Muscle of arm (tissue), 12 donors: ENCODE results near the gene ZNF683. TPM values are rescaled to one million over a fixed set of nuclear protein-coding genes. Genes with fewer than 3 reads are reported as not detected.
"Not testable (repeated sequence)": the region's sequence is repeated elsewhere in the genome, so short reads cannot be mapped to it uniquely, and the experiment has no call there.

ENCODE experiments used
- DNase-seq: peaks from one replicate; pipeline ENCODE4 v3.0.0-alpha.2; 2013
- polyA plus RNA-seq, 12 donors: library from polyadenylated mRNA; unstranded; fragments of 120-200 nt; gene quantifications; one replicate each; pipeline ENCODE4 v1.2.1, GENCODE V29; 2013; ENCODE audit not compliant: insufficient read length in 12 of 12

The ZNF683 gene
- polyA plus RNA-seq, 12 donors, result 0.48 TPM; not detected in 11

DNA sequence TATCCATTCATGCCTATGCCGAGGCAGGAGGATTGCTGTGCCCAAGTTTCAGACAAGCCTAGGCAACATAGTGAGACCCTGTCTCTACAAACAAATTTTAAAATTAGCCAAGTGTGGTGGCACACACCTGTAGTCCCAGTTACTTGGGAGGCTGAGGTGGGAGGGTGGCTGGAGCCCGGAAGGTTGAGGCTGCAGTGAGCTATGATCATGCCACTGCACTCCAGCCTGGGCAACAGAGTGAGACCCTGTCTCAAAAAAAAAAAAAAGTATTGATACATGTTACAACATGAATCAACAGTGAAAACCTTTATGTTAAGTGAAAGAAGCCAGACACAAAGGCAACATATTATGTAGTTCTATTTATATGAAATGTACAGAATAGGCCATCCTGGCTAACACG is 12.5 kb upstream of the ZNF683 start:
- not testable (repeated sequence) for DNase-seq

DNA sequence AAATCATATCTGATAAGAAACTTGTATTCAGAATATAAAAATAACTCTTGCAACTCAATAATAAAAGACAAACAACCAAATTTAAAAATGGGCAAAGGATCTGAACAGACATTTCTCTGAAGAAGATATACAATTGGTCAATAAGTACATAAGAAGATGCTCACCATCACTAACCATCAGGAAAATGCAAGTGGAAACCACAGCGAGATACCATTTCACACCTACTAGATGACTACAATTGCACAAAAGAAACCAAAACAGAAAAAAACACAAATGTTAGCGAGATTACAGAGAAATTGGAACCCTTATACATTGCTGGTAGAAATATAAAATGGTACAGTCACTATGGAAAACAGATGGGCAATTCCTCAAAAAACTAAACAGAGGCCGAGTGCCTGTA is 11.5 kb upstream of the ZNF683 start:
- DNase-seq, result no peak

DNA sequence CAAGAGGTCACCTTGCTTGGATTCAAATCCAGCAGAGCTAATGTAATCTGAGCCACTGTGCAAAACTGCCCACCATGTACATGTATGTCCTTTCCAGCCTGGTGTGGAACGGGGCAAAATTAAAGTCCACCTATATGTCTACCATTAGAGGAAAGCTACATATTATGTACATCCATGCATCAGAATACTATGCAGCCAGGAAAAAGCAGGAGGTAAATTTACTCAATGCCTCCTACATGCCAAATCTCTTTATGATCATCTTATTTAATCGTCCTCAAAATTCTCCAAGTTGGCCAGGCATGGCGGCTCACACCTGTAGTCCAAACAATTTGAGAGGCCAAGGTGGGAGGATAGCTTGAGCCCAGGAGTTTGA is 6.3 kb upstream of the ZNF683 start:
- no peak for DNase-seq

DNA sequence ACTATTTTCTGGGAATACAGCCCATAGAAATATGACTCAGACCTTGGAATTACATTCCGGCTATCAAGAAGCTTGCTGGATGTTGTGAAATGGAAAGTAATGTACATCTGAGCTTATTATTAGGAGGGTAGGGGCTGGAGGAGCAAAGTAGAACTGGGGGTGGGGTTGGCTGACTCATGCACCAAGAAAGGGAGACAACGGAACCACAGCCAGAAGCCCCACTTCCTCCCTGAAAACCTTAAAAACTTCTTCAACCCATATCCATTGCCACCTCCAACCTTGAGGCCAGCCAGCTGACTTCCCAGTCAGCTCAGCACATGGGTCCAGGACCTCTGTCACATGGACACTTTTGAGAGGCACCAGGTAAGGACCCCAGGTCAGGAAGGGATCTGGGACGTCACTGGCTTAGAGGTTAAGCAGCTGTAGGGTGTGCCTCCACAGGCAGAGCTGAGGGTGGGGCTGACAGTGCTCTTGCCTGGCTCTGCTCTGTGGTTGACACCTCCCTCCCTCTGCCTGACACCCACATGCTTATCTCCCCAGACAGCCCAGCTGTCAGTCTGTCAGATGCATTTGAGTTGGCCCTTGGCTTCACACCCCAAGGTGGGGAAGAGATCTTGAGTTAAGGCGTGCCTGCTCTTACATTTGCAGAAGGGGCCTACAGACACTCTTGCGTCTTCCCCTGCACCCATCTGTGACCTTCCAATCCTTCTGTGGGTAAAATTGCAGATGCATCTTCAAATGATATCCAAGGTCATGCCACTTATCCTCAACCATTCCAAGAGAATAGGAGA is 5.7 kb upstream of the ZNF683 start:
- DNase-seq, result peak; percentile 45

DNA sequence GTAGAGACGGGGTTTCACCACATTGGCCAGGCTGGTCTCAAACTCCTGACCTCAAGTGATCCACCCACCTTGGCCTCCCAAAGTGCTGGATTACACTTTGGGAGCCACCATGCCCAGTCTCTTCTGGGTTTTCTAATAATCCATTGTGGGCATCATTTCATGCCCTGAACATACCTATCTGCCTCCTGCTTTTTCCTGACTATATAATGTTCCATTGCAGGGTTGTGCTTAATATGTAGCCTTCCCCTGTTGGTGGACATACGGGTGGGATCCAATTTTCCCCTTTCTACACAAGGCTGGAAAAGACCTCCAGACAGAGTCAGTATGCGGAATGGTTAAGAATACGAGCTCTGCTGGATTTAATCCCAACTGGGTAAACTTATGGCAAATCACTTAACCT is 3.5 kb upstream of the ZNF683 start:
- DNase-seq, result no peak

DNA sequence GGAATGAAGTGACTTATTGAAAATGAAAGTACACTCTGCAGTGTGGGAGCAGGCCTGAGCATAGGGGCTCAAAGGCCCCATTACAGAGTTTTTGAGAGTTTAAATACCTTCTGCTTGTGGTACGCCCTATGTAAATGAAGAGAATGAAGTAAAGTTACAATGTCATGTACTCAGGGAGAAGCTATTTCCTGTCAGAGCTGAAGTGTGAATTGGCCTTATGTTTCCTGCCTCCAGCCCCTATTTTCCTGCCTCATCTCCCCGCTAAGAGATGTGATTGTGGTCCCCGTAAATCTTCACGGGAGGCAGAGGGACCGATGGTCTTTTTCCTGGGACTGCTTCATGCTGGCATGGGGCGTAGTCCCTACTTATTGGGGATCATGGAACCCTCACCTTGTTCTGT is 2.5 kb upstream of the ZNF683 start:
- DNase-seq, result no peak

GRCh38 chr1:26374361-26374760 is 1.8 kb upstream of the ZNF683 start:
- not testable (repeated sequence) for DNase-seq

DNA sequence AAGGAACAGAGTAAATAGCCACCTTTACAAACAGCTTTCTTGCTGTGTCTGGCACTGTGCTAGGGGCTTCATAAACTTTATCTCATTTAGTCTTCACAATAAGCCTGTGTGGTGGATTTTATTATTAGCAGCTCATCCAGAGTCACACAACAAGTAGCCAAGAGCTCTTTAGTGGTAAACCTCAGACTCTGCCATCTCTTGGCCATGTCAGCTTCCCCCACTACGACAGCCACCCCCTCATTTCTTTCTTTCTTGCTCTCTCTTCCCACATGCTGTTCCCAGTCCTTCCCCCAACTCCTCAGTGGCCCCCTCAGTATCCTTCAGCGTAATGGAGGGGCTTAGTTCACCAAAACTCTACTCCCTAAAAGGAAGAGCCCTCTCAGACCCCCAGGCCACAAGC is 1.2 kb upstream of the ZNF683 start:
- DNase-seq, result no peak

DNA sequence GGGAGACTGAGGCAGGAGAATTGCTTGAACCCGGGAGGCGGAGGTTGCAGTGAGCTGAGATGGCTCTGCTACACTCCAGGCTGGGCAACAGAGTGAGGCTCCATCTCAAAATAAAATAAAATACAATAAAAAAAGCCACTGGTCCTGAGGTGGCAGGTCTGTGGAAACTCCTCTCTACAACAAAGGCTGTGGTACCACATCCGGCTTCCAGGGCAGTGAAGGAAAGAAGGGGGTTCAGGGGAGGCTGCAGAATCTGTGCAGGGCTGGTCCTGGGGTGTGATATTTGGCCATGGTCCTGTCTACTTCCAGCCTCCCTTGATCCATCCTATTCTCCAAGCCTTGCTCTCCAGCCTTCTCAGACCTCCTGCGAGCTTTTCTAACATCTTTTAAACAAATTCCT is 731 bp upstream of the ZNF683 start:
- DNase-seq, result no peak

- DNase-seq, result no peak
Observed at GRCh38 chr1:26372039-26372438, 511 bp downstream of the ZNF683 start.

DNA sequence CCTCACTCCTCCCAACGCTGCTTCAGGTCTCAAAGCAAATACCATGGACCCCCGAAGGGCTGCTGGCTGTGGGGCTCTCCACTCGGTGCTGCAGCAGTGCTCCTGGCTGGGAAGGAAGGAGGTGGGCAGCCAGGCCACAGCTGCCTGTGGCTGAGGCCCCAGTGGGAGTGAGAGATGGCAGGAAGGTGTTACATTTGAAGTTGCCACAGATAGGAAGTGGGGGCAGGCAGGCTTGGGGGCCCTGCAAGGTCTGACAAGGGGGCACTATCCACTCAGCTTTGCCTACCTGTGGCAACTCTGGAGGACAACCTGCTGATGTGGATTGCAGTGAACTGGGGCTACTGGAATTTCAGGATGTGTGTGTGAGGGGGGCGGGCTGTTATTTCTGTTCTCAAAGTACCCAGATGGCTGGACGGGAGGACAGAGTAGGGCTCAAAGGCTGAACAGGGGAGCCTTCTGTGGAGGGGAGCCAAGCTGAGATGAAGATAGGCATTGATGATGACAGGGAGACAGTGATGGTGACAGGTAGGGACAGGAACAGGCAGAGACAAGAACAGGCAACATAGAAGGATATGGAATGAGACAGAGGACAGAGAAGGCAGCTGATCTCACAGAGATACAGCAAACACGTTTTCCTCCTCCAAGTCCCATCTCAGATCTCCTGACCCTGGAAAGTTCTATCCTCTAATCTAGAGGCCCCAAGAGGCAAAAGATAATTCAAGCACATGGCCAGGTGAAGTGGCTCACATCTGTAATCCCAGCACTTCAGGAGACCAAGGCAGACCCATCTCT is 1.8 kb downstream of the ZNF683 start:
- no peak for DNase-seq

DNA sequence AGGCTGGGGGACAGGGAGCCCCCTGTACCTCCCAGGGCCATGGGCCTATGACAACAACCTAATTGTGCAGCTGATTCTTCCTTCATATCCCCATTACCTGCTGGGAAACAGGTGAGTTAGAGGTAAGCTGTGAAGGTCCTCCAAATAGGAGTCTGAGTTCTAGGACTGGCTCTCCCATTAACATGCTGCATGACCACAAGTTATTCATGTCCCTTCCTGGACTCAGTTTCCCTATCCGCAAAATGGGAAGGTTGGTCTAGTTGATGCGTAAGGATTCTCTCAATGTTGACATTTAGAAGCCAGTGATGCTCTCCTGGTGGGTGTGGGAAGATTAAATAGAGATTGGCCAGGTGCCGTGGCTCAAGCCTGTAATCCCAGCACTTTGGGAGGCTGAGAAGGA is 4.1 kb downstream of the ZNF683 start:
- no peak for DNase-seq

DNA sequence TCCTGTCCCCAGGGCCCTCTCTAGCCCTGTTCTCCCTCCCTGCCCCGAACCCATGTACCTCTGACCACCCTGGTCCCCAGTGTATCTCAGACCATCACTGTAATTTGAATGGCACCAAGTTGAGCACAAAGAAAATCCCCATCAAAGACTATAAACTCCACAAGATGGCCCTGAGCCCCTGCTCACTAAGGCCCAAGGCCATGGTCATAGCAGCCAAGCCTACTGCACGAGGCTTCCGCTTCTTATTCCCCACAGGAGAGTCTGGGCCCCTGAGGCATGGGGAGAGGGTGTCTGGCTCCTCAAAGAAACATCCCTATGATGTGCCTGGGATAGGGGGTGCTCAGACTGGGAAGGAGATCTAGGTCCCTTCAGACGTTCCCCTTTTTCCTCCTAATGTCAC is 4.5 kb downstream of the ZNF683 start:
- no peak for DNase-seq

DNA sequence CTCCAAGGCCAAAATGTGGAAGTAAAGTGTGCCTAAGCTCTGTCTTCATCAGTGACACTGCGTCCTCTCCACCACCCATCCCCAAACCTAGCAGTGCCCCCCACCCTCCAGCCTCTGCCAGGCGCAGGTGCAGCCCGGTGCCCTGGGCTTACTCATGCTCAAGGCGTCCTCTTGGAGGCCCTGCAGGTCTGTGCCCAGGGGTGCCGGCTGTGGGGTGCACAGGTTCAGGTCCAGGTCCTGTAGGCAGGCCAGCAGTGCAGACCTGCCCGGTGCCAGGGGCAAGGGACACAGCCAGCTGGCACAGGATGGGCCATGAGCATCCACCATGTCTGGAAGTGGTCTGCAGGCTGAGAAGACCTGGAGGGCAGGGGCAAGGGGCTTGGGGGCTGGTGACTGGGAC is 5.1 kb downstream of the ZNF683 start:
- DNase-seq, result no peak

- no peak for DNase-seq
Observed at GRCh38 chr1:26364956-26365355, 7.6 kb downstream of the ZNF683 start.

GRCh38 chr1:26363549-26364448 is 8.8 kb downstream of the ZNF683 start:
- peak; percentile 57 for DNase-seq

DNA sequence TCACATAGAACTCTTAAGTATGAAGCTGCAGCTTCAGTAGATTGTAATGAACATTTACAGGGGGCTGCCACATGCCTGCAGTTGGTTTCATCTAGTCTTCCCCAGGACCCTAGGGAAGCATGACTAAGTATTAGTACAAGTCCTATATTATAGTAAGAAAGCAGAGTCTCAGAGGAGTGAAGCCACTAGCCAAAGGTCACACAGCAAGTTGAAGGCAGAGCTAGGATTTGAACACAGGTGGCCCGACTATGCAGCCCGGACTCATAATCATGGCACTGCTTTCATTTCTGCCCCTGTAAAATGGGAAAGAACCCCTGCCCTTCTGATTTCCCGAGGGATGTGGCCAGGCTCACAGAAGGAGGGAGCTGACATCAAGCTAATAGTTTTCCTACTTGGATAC is 10.2 kb downstream of the ZNF683 start:
- DNase-seq, result no peak

GRCh38 chr1:26361605-26362122 is 10.9 kb downstream of the ZNF683 start:
- no peak for DNase-seq

GRCh38 chr1:26360807-26361604 is 11.5 kb downstream of the ZNF683 start:
- no peak for DNase-seq

DNA sequence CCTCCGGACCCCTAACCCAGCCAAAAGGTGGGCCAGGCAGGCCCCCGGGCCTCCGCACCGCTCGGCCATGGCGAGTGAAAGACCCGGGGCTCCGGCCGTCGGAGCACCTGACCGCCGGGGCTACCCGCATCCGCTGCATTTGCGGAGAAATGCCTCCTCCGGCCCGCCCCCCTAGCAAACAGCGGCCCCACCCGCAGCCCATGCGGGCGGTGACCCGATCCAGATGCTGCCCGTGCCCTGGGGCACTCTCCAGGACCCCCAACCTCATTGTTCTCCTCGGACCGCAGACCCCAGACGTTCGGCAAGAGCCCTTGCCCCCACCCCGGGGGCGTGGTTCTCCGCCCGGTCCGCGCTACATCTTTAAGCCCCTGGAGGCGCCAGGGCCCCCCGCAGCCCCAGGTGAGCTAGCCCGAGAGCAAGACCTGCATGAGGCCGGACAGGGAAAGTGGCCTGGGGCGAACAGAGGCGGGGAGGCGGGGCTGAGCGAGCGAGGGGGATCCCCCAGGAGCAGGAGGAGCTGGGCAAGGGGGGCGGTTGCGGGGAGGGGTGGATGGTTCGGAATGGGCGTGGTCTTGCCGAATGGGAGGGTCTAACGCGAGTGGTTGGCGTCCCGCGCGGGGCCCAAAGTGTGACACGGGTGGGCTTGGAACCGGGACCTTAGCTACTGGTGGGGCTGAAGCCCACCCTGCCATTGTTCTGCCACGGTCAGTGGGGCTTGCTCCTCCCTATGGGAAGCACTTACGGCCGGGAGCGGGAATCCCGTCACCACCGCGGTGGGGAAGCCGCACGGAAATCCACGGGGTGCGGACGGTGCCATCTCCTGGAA is 12.4 kb downstream of the ZNF683 start:
- DNase-seq, result no peak
